ENCODE data around the gene CD84.
"Not testable (repeated sequence)": the region's sequence is repeated elsewhere in the genome, so short reads cannot be mapped to it uniquely, and the experiment has no call there.

- not testable (repeated sequence) for TF ChIP-seq CTCF, POLR2A (IDR thresholded peaks at IDR 0.05)
Observed at GRCh38 chr1:160582976-160583375, 3.7 kb upstream of the CD84 start.

All from heart left ventricle (tissue), 13 donors.